Aorta (tissue), 5 donors: ENCODE measurements around the gene OPRL1. TPM values are rescaled to one million over a fixed set of nuclear protein-coding genes. Genes with fewer than 3 reads are reported as not detected.

Source experiments
- ATAC-seq: fragments of 200-7000 bp; cut with Tn5 transposase; one replicate; pipeline ENCODE4 v1.9.1; 2022; ENCODE audit warnings: moderate library complexity; ENCODE audit not compliant: low FRiP score
- DNase-seq, 2 donors: peaks; one replicate each; pipeline ENCODE4 v3.0.0-alpha.2; 2020
- H3K27ac ChIP-seq, 2 donors: one replicate each; pipeline ENCODE4 v1.5.1; 2013; ENCODE audit warnings: low read length in 2 of 2, mild to moderate bottlenecking in 2 of 2, moderate library complexity in 2 of 2, control low read depth in 1 of 2, inconsistent platforms in 1 of 2, low read depth in 1 of 2
- H3K27me3 ChIP-seq, 2 donors: one replicate each; pipeline ENCODE4 v1.6.1; 2013; ENCODE audit warnings: control low read depth in 1 of 2, low read length in 1 of 2, mild to moderate bottlenecking in 1 of 2, moderate library complexity in 1 of 2; ENCODE audit not compliant: insufficient read depth in 2 of 2, control insufficient read depth in 1 of 2
- H3K36me3 ChIP-seq, 2 donors: one replicate each; pipeline ENCODE4 v1.6.1; 2013; ENCODE audit warnings: control low read depth in 1 of 2, low read length in 1 of 2, mild to moderate bottlenecking in 1 of 2; ENCODE audit not compliant: insufficient read depth in 2 of 2, control insufficient read depth in 1 of 2
- H3K4me1 ChIP-seq, 2 donors: one replicate each; pipeline ENCODE4 v1.6.1; 2013; ENCODE audit warnings: low read length in 2 of 2, control low read depth in 1 of 2, mild to moderate bottlenecking in 1 of 2, moderate library complexity in 1 of 2; ENCODE audit not compliant: insufficient read depth in 2 of 2, control insufficient read depth in 1 of 2
- H3K4me3 ChIP-seq, 2 donors: one replicate each; pipeline ENCODE4 v1.5.1; 2013; ENCODE audit warnings: low read length in 2 of 2, control low read depth in 1 of 2, mild to moderate bottlenecking in 1 of 2
- H3K9me3 ChIP-seq: one replicate; pipeline ENCODE4 v1.6.1; 2013; ENCODE audit warnings: mild to moderate bottlenecking, low read length; ENCODE audit not compliant: control insufficient read depth
- WGBS, 2 donors: extraction: QIAGEN DNeasy Blood & Tissue Kit; methylation state at CpG; one replicate each; pipeline ENCODE4 v1.1.7; 2013; 5-methylcytosine and 5-hydroxymethylcytosine counted together
- intact Hi-C, 2 donors: fragments of 100-400 bp; cut with DNase I; formaldehyde crosslinking; loops; one replicate each; pipeline versions ENCODE4 v1.14.2 to v1.15.0; 2022
- polyA plus RNA-seq, 2 donors: library from polyadenylated mRNA; stranded (reverse); fragments of 200-250 nt; gene quantifications; one replicate each; pipeline ENCODE4 v1.2.3, GENCODE V29; 2013
- total RNA-seq, 2 donors: library from RNA; stranded (reverse); fragmentation: NEBNext Ultra II Directional; extraction: Animal tissue kit (Norgen Biotek cat#: 25700); gene quantifications; one replicate each; pipeline ENCODE4 v1.2.1, GENCODE V29; 2021
- donor health status: healthy with polysubstance abuse.
- donor health status: Bipolar disorder and iron deficiency.
- donor health status: DM: no; HTN: no; CAD: no.
- donor health status: DM: no; HTN: no; CAD: no.
- donor health status: DM: yes; HTN: yes; CAD: no.

OPRL1 gene
- total and polyA plus RNA-seq, 4 donors = 0.72 to 2.9 (median 0.95) TPM

- Histone ChIP-seq H3K4me1 (no peaks in the 10 kb centered on the region), H3K36me3 (no peaks in the 10 kb centered on the region), H3K27ac (no peak overlapping the region), H3K9me3 (no peaks in the 10 kb centered on the region), H3K27me3 (no peaks in the 10 kb centered on the region), H3K4me3 (no peak overlapping the region)
- WGBS, 2 donors = 81 to 87% methylated on average over 4 of the region's 4 CpGs
- DNase-seq (no peak), ATAC-seq (no peak)
- intact Hi-C loops = no loop called here
These were observed 15.6 kb downstream of the OPRL1 start for GRCh38 chr20:64095455-64095854.

- Histone ChIP-seq H3K27me3 (no peaks in the 10 kb centered on the region), H3K36me3 (no peaks in the 10 kb centered on the region), H3K27ac (no peak overlapping the region), H3K4me3 (no peak overlapping the region), H3K9me3 (no peaks in the 10 kb centered on the region), H3K4me1 (no peaks in the 10 kb centered on the region)
- ATAC-seq (no peak), DNase-seq (no peak)
- intact Hi-C loops = no loop called here
- 92 to 94% methylated on average over 11 of the region's 11 CpGs for WGBS, 2 donors
These were observed 16.0 kb downstream of the OPRL1 start for GRCh38 chr20:64095927-64096326.

GRCh38 chr20:64096535-64096934 lies 16.7 kb downstream of the OPRL1 start:
- Histone ChIP-seq H3K27ac (no peak overlapping the region), H3K4me3 (no peak overlapping the region), H3K4me1 (no peaks in the 10 kb centered on the region), H3K27me3 (no peaks in the 10 kb centered on the region), H3K36me3 (no peaks in the 10 kb centered on the region), H3K9me3 (no peaks in the 10 kb centered on the region)
- ATAC-seq = no peak
- 79 to 87% methylated on average over 5 to 6 of the region's 6 CpGs for WGBS, 2 donors
- no peak for DNase-seq
- intact Hi-C loops = no loop called here

GRCh38 chr20:64098471-64099013 lies 18.7 kb downstream of the OPRL1 start:
- 96% methylated on average over 28 of the region's 28 CpGs for WGBS, 2 donors
- intact Hi-C loops = no loop called here
- no peak overlapping the region for H3K4me3 ChIP-seq
- ATAC-seq (no peak), DNase-seq (no peak)
- H3K4me1 ChIP-seq = no peaks in the 10 kb centered on the region
- H3K9me3 ChIP-seq = no peaks in the 10 kb centered on the region
- H3K36me3 ChIP-seq = no peaks in the 10 kb centered on the region
- H3K27me3 ChIP-seq = no peaks in the 10 kb centered on the region
- H3K27ac ChIP-seq = no peak overlapping the region

GRCh38 chr20:64099086-64099786 lies 19.4 kb downstream of the OPRL1 start:
- DNase-seq = no peak
- Histone ChIP-seq H3K36me3 (no peaks in the 10 kb centered on the region), H3K27ac (no peak overlapping the region), H3K9me3 (no peaks in the 10 kb centered on the region), H3K4me1 (no peaks in the 10 kb centered on the region), H3K4me3 (no peak overlapping the region), H3K27me3 (no peaks in the 10 kb centered on the region)
- no peak for ATAC-seq
- WGBS, 2 donors = 87 to 90% methylated on average over 21 of the region's 21 CpGs
- intact Hi-C loops = no loop called here

- H3K36me3 ChIP-seq = no peaks in the 10 kb centered on the region
- no peaks in the 10 kb centered on the region for H3K4me1 ChIP-seq
- no peak for DNase-seq
- ATAC-seq = no peak
- H3K9me3 ChIP-seq = no peaks in the 10 kb centered on the region
- 90% methylated on average over 12 to 14 of the region's 14 CpGs for WGBS, 2 donors
- H3K4me3 ChIP-seq = no peak overlapping the region
- H3K27ac ChIP-seq = no peak overlapping the region
- intact Hi-C loops = no loop called here
- no peaks in the 10 kb centered on the region for H3K27me3 ChIP-seq
These were observed 20.1 kb downstream of the OPRL1 start for GRCh38 chr20:64099880-64100565.

GRCh38 chr20:64100566-64100888 lies 20.6 kb downstream of the OPRL1 start:
- DNase-seq = no peak
- Histone ChIP-seq H3K4me3 (no peak overlapping the region), H3K4me1 (no peaks in the 10 kb centered on the region), H3K9me3 (no peaks in the 10 kb centered on the region), H3K36me3 (no peaks in the 10 kb centered on the region), H3K27me3 (no peaks in the 10 kb centered on the region), H3K27ac (no peak overlapping the region)
- WGBS, 2 donors = 86 to 96% methylated on average over 4 of the region's 4 CpGs
- ATAC-seq = no peak
- intact Hi-C loops = no loop called here

- no peaks in the 10 kb centered on the region for H3K36me3 ChIP-seq
- ATAC-seq (no peak), DNase-seq (peak; percentile 13 to 23)
- no peak overlapping the region for H3K27ac ChIP-seq
- intact Hi-C loops = no loop called here
- H3K27me3 ChIP-seq = no peaks in the 10 kb centered on the region
- no peaks in the 10 kb centered on the region for H3K9me3 ChIP-seq
- H3K4me3 ChIP-seq = no peak overlapping the region
- no peaks in the 10 kb centered on the region for H3K4me1 ChIP-seq
- WGBS, 2 donors = 93 to 99% methylated on average over 9 of the region's 9 CpGs
These were observed 21.2 kb downstream of the OPRL1 start for GRCh38 chr20:64100946-64101688.
